Ovary (tissue), 9 donors: ENCODE results near the gene KIF26A. TPM values are rescaled to one million over a fixed set of nuclear protein-coding genes. Genes with fewer than 3 reads are reported as not detected.

ENCODE experiments used
- DNase-seq, 5 donors: peaks; one replicate each; pipeline ENCODE4 v3.0.0-alpha.2; 2019 to 2020
- H3K27ac ChIP-seq, 2 donors: fragments of 200-600 bp; one replicate each; pipeline versions ENCODE4 v1.5.1 to v1.8.0; 2019 to 2022
- H3K27me3 ChIP-seq: fragments of 200-600 bp; one replicate; pipeline ENCODE4 v1.8.0; 2022
- H3K36me3 ChIP-seq: fragments of 200-600 bp; sonication (generic); one replicate; pipeline ENCODE4 v1.5.1; 2019
- H3K4me1 ChIP-seq: one replicate; pipeline ENCODE4 v1.8.1; 2013; ENCODE audit warnings: mild to moderate bottlenecking, moderate library complexity; ENCODE audit not compliant: insufficient read depth
- H3K4me3 ChIP-seq: fragments of 200-600 bp; sonication (generic); one replicate; pipeline ENCODE4 v1.5.1; 2017
- H3K9me3 ChIP-seq, 2 donors: fragments of 200-600 bp in 1 of 2; sonication (generic) in 1 of 2; one replicate each; pipeline versions ENCODE4 v1.5.1 to v1.8.1; 2013 to 2019; ENCODE audit warnings: mild to moderate bottlenecking in 1 of 2, moderate library complexity in 1 of 2
- CTCF ChIP-seq, 3 donors: fragments of 450-650 bp in 2 of 3; fragments of 200-600 bp in 1 of 3; IDR thresholded peaks; one replicate each; pipeline versions ENCODE4 v1.5.1 to v1.8.0; 2016 to 2022; ENCODE audit warnings: antibody characterized with exemption in 3 of 3, mild to moderate bottlenecking in 1 of 3
- EP300 ChIP-seq: sonication (generic); formaldehyde crosslinking; IDR thresholded peaks from one replicate; pipeline ENCODE4 v1.6.1; 2017; ENCODE audit warnings: antibody characterized with exemption
- POLR2A ChIP-seq: fragments of 450-650 bp; IDR thresholded peaks from one replicate; pipeline ENCODE4 v1.6.1; 2017; ENCODE audit warnings: antibody characterized with exemption, mild to moderate bottlenecking, moderate library complexity
- WGBS, 3 donors: extraction: QIAGEN DNeasy Blood & Tissue Kit in 1 of 3; methylation state at CpG; one replicate each; pipeline versions ENCODE4 v1.1.5 to v1.1.7; 2013 to 2017; 5-methylcytosine and 5-hydroxymethylcytosine counted together
- intact Hi-C, 4 donors: fragments of 100-400 bp; cut with DNase I; formaldehyde crosslinking; loops; one replicate each; pipeline versions ENCODE4 v1.11.0 to v1.15.1; 2022 to 2023
- polyA plus RNA-seq, 2 donors: library from polyadenylated mRNA; stranded (reverse); fragments of 200-250 nt in 1 of 2; fragments of 350-450 nt in 1 of 2; fragmentation: Illumina TruSeq in 1 of 2; extraction: RNeasy Lipid Tissue Mini Kit (QIAGEN cat#74804) in 1 of 2; gene quantifications; one replicate each; pipeline ENCODE4 v1.2.3, GENCODE V29; 2013 to 2014
- total RNA-seq, 7 donors: library from RNA; depleted of rRNA in 2 of 7; stranded (reverse); fragments of >200 nt in 2 of 7; fragmentation: NEBNext Ultra II Directional in 3 of 7; extraction: Animal tissue kit (Norgen Biotek cat#: 25700) in 3 of 7; gene quantifications; one replicate each; pipeline versions ENCODE4 v1.1.0 to v1.2.4, GENCODE V29; 2016 to 2023
- donor health status: DM: no; HTN: no; CAD: no; lungs with moderate emphysema.
- donor health status: DM: no; HTN: no; CAD: no.
- donor health status: Bipolar disorder and iron deficiency.
- donor health status: DM: yes; HTN: yes; CAD: no.
- donor health status: DM: no; HTN: no; CAD: no.
- donor health status: DM: yes; HTN: yes; CAD: no.

Gene KIF26A
- total and polyA plus RNA-seq, 9 donors: 0.32 to 16.8 (median 5.8) TPM

- no peak overlapping the region for H3K27ac ChIP-seq
- WGBS, 3 donors: 43 to 44% (median 44%) methylated on average over 17 to 19 of the region's 19 CpGs
- TF ChIP-seq CTCF (IDR thresholded peaks at IDR 0.05): no peak
- TF ChIP-seq POLR2A: no peak
- TF ChIP-seq EP300: no peak
- no peaks in the 10 kb centered on the region for H3K36me3 ChIP-seq
- intact Hi-C loops: no loop called here
- no peaks in the 10 kb centered on the region for H3K27me3 ChIP-seq
- H3K4me1 ChIP-seq: peaks cover 8% of the 10 kb centered on the region
- no peaks in the 10 kb centered on the region for H3K9me3 ChIP-seq
- H3K4me3 ChIP-seq: no peak overlapping the region
- peak in 3 of 5 donors; percentile 51 to 69 (median 66) for DNase-seq
Measured at GRCh38 chr14:104150136-104151025, 12.0 kb downstream of the KIF26A start.

- no peak for DNase-seq
- TF ChIP-seq CTCF (IDR thresholded peaks at IDR 0.05) (no peak), POLR2A (no peak), EP300 (no peak)
- no peak overlapping the region for H3K4me3 ChIP-seq
- no peak overlapping the region for H3K27ac ChIP-seq
- H3K4me1 ChIP-seq: peaks cover 13% of the 10 kb centered on the region
- 85 to 93% (median 90%) methylated on average over 5 of the region's 5 CpGs for WGBS, 3 donors
- H3K36me3 ChIP-seq: no peaks in the 10 kb centered on the region
- intact Hi-C loops: no loop called here
- no peaks in the 10 kb centered on the region for H3K27me3 ChIP-seq
- H3K9me3 ChIP-seq: no peaks in the 10 kb centered on the region
Measured at GRCh38 chr14:104151026-104151381, 12.6 kb downstream of the KIF26A start.

- WGBS, 3 donors: 88 to 93% (median 91%) methylated on average over 34 of the region's 34 CpGs
- no peak overlapping the region for H3K27ac ChIP-seq
- H3K27me3 ChIP-seq: no peaks in the 10 kb centered on the region
- no peak overlapping the region for H3K4me3 ChIP-seq
- DNase-seq: no peak
- H3K4me1 ChIP-seq: peaks cover 13% of the 10 kb centered on the region
- intact Hi-C loops: no loop called here
- no peaks in the 10 kb centered on the region for H3K9me3 ChIP-seq
- TF ChIP-seq EP300 (no peak), POLR2A (no peak), CTCF (IDR thresholded peaks at IDR 0.05) (no peak)
- no peaks in the 10 kb centered on the region for H3K36me3 ChIP-seq
Measured at GRCh38 chr14:104151566-104152245, 13.3 kb downstream of the KIF26A start.

- DNase-seq: no peak
- TF ChIP-seq CTCF (IDR thresholded peaks at IDR 0.05) (no peak), POLR2A (no peak), EP300 (no peak)
- no peaks in the 10 kb centered on the region for H3K9me3 ChIP-seq
- 92 to 95% (median 94%) methylated on average over 12 to 14 of the region's 14 CpGs for WGBS, 3 donors
- no peak overlapping the region for H3K27ac ChIP-seq
- intact Hi-C loops: no loop called here
- no peaks in the 10 kb centered on the region for H3K27me3 ChIP-seq
- H3K4me3 ChIP-seq: no peak overlapping the region
- no peaks in the 10 kb centered on the region for H3K36me3 ChIP-seq
- peaks cover 13% of the 10 kb centered on the region for H3K4me1 ChIP-seq
Measured at GRCh38 chr14:104152246-104152575, 13.8 kb downstream of the KIF26A start.
